ENCODE measurements around the gene DLG3. TPM values are rescaled to one million over a fixed set of nuclear protein-coding genes. Genes with fewer than 3 reads are reported as not detected.
A peak's percentile ranks its signal among the peaks of the same experiment; 100 is the strongest.

The DLG3 gene
- total RNA-seq, 1 experiment from 2014 or later, result 71.2 TPM

DNA sequence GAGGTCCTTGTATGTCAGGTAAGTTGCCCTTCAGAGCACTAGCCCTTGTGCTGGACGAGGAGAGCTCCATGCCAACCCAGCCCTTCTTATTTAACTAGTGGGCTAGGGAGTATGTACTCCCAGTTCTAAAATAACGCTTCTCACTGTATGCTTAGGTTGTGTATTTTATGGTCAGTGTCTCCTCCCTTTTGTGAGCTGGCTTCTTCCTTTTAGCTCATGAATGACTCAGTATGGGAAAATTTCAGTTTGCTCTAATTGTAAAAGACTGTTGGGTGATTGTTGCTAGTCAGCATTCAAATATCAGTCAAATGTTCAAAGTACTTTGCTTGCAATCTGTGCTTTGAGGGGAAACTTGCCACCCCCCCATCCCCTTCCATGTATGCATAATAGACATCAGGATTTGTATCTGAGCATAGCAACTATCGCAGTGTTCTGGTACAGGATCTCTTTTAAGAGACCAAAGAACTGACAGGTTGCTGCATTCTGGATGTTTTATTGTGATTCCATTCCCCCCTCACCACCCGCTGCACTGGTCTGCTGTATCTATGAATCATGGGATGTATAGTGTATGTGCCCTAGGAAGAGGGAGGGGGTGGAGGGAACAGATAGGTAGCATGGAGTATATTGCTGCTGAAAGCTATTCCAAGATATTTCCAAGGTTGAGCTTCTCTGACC lies 34.7 kb downstream of the DLG3 start:
- Histone ChIP-seq H3T11ph (ENCODE audit: low read length) (no peak overlapping the region), H3K79me2 (ENCODE audit: insufficient read depth, low read length) (no peaks in the 10 kb centered on the region), H2BK120ac (ENCODE audit: low read depth, low read length, poor library complexity, severe bottlenecking) (no peak overlapping the region), H3K56ac (ENCODE audit: insufficient read length, low read depth, low read length) (no peak overlapping the region), H3K9ac (ENCODE audit: extremely low read depth, insufficient read length, low read length) (no peak overlapping the region), H3K79me1 (ENCODE audit: insufficient read depth, low read depth, low read length, poor library complexity, severe bottlenecking) (peaks cover 6% of the 10 kb centered on the region), H4K91ac (ENCODE audit: insufficient read length, low read depth, low read length) (no peak overlapping the region), H4K5ac (ENCODE audit: insufficient read length, low read depth, low read length) (no peak overlapping the region), H3K14ac (ENCODE audit: insufficient read depth, low read length) (no peak overlapping the region), H3K27me3 (ENCODE audit: insufficient read depth, low read length) (no peaks in the 10 kb centered on the region), H3K4me1 (ENCODE audit: insufficient read depth, low read length) (peaks cover 12% of the 10 kb centered on the region; the same call in 1 of the 2 replicates), H3K4me2 (ENCODE audit: insufficient read depth, insufficient read length, low read length) (no peak overlapping the region), H3K23ac (ENCODE audit: insufficient read length, low read depth, low read length) (no peak overlapping the region), H2BK12ac (ENCODE audit: insufficient read length, low read depth, low read length) (no peak overlapping the region), H3K4ac (ENCODE audit: low read depth, low read length) (no peak overlapping the region), H2BK15ac (ENCODE audit: low read depth, low read length) (no peak overlapping the region), H3K27ac (ENCODE audit: insufficient read length, low read depth, low read length) (no peak overlapping the region), H2BK5ac (ENCODE audit: insufficient read length, low read length) (no peak overlapping the region), H3K23me2 (ENCODE audit: insufficient read length, low read depth, low read length, poor library complexity, severe bottlenecking) (no peaks in the 10 kb centered on the region), H2BK20ac (ENCODE audit: low read depth, low read length, poor library complexity, severe bottlenecking) (no peak overlapping the region), H2AK5ac (ENCODE audit: insufficient read length, low read length) (no peak overlapping the region), H4K8ac (replicated peaks; ENCODE audit: insufficient read length, low read depth, low read length) (no peak overlapping the region), H2AFZ (ENCODE audit: low read length) (no peak overlapping the region), H3K18ac (ENCODE audit: insufficient read length, low read depth, low read length) (no peak overlapping the region), H3K9me3 (ENCODE audit: control insufficient read depth, low read depth, low read length) (peaks cover 31% of the 10 kb centered on the region), H4K20me1 (ENCODE audit: control insufficient read depth, insufficient read depth, insufficient read length) (no peaks in the 10 kb centered on the region)
- TF ChIP-seq CTCF (conservative IDR thresholded peaks at IDR 0.05), result no peak
- H3K4me1 Mint-ChIP-seq, result peaks cover 72 to 84% of the 10 kb centered on the region in 2 experiments
- peaks cover 19 to 38% (median 33%) of the 10 kb centered on the region in 3 experiments for H3K36me3 Mint-ChIP-seq (ENCODE audit: insufficient read depth in 1 of 3, low read depth in 3 of 3)
- no peak overlapping the region; a peak in 1 of 7 replicates for H3K27ac Mint-ChIP-seq
- H3K4me3 Mint-ChIP-seq, result peak overlapping the region; percentile 31 to 35; a peak in 3 of 5 replicates
- DNase-seq, result no peak
- no peaks in the 10 kb centered on the region for H3K27me3 Mint-ChIP-seq (ENCODE audit: low read depth)
- WGBS (ENCODE audit: extremely low coverage, insufficient read length, low lambda C conversion rate), result no CpG with 5 or more reads among the region's 4 CpGs
- H3K9me3 Mint-ChIP-seq, result peaks cover 59 to 68% of the 10 kb centered on the region in 2 experiments

All from H9 (cell line).